ENCODE measurements around the gene COL4A5.

DNA sequence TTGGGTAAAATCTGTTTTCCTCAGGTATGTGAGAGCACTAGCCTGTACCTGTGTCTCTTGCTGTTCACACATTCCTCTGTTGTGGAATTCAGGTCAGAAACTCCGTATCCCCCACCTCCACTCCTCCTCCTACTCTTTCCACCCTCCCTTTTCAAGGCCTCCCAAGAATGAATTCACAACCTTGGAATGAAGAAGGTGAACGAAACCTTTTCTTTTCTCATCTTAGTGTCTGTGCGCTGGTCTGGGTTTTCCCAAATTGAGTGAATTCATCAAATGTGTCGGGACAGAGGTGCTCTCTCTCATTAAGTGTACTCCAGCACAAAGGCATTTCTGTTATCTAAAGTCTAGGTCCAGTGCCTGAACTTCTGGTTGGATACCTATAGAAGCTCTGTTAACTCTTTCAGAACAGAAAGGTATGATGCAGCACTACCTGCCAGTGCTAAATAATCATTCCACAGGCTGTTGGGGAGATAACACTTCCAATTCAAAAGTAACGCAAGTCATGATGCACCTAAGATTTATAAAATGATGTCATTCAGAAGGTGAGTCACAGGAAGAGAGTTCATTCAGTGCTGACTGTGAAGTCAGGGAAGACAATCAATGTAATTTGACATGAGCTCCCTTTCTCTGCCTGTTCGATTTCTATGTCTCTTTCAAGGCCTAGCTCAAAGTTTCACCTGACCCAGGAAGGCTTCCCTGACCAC is 43.3 kb upstream of the COL4A5 start:
- TF ChIP-seq, protein P1, sequence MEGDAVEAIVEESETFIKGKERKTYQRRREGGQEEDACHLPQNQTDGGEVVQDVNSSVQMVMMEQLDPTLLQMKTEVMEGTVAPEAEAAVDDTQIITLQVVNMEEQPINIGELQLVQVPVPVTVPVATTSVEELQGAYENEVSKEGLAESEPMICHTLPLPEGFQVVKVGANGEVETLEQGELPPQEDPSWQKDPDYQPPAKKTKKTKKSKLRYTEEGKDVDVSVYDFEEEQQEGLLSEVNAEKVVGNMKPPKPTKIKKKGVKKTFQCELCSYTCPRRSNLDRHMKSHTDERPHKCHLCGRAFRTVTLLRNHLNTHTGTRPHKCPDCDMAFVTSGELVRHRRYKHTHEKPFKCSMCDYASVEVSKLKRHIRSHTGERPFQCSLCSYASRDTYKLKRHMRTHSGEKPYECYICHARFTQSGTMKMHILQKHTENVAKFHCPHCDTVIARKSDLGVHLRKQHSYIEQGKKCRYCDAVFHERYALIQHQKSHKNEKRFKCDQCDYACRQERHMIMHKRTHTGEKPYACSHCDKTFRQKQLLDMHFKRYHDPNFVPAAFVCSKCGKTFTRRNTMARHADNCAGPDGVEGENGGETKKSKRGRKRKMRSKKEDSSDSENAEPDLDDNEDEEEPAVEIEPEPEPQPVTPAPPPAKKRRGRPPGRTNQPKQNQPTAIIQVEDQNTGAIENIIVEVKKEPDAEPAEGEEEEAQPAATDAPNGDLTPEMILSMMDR (IDR thresholded peaks at IDR 0.05; ENCODE audit: low read length), result no peak
- TF ChIP-seq EZH2 (IDR thresholded peaks at IDR 0.05; ENCODE audit: borderline replicate concordance, low read length), result no peak
